Stimulated activated CD4-positive, alpha-beta T cell treated with anti-CD3 and anti-CD28 coated beads, Interleukin-15, amount 100 ng/mL, for 24 hours (primary cell): ENCODE data around the gene COL4A2.

ENCODE experiments used
- DNase-seq: peaks from one replicate; pipeline ENCODE4 v3.0.0-alpha.2; 2020

COL4A2 gene

GRCh38 chr13:110291286-110291685, 15.8 kb upstream of the COL4A2 start:
- DNase-seq: no peak

- DNase-seq: no peak
Measured at GRCh38 chr13:110293037-110293436, 14.0 kb upstream of the COL4A2 start.

DNA sequence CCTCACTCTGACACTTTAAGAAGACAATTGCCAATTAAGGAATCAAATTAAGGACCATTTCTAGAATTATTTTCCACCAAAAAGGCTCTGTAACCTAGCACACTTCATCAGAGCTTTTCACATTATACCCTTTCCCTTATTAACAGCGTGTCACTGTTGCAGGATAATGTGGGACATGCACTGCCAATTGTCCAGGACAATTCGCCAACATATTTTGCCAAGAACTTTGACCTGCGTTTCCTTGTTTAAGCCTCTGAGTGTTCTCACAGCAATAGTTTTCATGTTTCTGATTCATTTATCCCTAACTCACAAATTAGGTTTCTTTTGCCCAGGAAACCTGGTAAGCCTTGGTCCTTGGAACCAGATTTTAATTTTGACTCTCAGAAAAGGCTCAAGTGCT, 13.4 kb upstream of the COL4A2 start:
- DNase-seq: no peak

DNA sequence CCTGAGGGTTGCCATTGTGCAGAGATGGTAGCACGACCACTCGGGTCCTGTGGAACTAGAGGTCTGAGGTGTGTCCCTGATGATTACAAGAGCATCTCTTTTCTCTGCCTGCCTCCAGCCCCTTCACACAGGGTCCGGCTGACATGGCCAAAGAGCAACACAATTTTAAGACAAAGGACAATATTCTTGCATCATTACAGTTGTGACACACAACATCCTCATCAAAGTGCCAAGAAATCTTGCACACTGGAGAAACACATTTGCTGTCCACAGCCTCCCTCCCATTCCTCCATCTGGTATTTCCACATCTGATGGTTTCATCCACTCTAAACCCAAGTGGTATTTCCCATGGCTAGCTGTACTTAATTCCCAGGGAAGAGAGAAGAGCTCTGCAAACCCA, 12.9 kb upstream of the COL4A2 start:
- DNase-seq: no peak

GRCh38 chr13:110294622-110295021, 12.5 kb upstream of the COL4A2 start:
- DNase-seq: no peak

DNA sequence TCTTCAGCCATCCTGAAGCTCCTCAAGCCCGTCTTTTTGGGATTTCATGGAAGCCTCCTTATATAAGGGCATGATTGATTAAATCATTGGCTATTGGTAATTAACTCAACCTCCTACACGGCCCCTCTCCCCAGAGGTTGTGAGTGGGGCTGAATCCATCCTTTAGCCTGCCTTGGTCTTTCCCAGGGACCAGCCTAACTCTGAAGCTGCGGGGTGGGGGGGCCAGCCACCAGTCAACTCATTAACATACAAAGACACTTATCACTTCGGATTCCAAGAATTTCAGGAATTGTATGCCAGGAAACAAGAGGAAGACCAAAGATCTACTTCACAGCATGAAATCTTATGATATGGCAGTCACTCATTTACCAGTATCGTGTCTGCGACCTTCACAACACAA, 10.1 kb upstream of the COL4A2 start:
- no peak for DNase-seq

DNA sequence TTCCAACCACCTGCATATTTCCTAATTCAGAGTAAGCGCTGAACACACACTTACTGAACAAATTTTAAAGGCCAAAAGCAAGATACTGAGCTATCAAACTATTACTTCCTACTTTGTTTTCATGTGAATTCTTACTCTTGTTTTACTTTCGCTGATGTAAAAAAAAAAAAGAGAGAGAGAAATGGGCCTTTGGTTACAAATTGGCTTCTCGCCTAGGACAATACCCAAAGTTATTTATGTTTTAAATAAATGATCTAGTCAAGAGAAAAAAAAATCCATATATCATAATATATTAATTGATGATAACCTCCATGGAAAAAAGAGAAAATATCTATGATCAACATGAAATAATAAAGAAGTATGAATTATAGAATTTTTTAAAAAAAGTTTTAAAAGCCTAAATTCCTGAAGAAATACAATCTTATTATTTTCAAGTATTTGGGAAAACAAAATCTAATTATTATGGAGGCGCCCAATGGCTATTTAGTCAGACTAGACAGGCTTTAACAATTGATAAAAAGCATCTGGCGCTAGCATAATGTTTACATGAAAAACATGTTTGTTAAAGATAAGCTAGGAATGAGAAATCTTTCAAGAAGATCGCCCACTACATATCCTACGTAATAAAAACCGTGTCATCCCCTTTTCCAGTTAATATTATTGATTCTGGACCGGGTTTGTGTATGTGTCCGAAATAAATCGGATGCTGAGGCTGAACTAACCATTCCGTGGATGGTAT, 9.1 kb upstream of the COL4A2 start:
- no peak for DNase-seq

- peak; percentile 67 for DNase-seq
Measured at GRCh38 chr13:110298505-110299282, 8.4 kb upstream of the COL4A2 start.

DNA sequence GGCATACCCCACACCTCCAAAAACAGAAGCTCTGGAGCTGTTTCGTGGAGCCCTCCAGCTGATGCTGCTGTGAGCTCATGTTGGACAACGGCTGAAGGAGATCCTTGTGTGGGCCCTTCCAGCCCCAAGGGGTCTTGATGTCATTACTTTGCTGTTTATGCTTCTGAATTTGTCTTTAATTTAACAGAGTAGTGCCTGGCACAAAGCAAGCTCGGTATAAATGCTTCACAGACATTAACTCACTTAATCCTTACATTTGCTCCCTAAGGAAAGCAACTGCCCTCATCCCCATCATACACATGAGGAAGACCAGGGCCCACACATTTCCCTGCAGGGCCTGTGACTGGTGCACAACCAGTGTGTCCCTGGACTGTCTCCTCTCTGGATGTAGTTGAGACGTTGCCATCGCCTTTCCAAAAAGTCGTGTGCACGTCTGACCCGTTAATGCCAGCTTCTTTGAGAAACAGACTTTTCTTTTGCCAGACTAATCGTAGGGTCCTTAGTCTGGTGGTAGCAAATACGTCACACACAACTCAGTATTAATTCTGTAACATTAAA, 7.7 kb upstream of the COL4A2 start:
- DNase-seq: no peak

GRCh38 chr13:110300090-110300815, 6.8 kb upstream of the COL4A2 start:
- DNase-seq: no peak

- DNase-seq: no peak
Measured at GRCh38 chr13:110301083-110301482, 6.0 kb upstream of the COL4A2 start.

DNA sequence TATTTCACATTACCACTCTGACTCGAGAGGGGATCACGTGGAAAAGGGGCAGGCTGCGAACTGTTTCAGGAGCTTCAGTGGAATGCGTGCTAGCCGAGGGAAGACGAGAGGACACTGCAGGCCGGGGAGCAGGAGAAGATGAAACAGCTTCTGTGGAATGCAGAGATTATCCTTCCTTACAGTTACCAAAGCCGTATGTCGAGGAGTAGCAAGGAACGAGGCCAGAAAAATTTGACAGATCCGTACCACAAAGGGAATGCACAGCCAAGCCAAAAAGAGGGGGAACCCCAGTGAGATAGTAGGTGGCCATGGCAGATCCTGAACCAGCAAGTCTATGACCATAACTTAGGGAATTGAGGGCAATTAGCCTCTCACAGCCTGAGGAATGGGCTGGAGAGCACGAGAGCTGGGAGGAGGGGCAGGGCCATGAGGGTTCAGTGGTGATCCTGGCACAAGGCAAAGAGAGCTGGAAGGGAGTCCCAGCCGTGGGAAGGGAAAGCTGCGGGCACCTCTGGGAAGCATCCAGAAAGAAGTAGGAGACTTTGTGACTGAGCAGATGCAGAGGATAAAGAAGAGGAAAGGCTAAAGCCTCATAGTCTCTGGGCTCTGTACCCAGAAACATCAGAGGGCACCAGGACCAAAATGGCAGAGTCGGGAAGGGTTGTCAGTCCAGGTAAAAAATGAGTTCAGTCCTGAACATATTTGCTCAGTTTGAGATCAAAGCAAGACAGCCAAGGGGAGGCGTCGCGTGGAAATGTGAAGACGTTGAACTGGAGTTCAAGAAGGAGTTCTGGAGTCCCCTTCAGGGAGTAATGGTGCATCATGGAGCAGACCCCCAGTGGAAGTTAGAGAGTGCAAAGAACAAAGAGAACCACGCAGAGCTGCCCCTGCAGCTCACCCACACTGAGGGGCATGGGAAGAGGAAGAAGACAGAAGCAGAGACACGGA, 5.2 kb upstream of the COL4A2 start:
- no peak for DNase-seq

- DNase-seq: no peak
Measured at GRCh38 chr13:110302997-110303396, 4.1 kb upstream of the COL4A2 start.

- DNase-seq: no peak
Measured at GRCh38 chr13:110303644-110304043, 3.4 kb upstream of the COL4A2 start.

DNA sequence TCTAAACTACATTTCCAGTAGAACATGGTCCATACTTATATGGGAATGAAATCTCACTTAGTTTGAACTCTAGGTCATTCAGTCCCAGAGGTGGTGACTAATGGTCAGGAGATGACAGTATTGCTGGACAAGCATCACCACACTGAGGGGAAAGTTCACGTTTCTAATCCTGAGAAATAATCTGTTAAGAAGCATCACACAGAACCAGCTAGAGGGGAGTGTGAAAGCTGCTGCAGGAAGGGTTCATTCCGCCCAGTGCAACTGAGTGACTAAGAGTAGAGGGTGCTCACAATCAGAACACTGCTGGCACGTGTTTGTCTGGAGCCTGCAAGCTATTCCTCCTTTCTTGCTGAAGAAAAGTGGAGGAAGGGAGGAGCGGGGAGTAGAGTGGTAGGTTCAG, 2.8 kb upstream of the COL4A2 start:
- no peak for DNase-seq

- no peak for DNase-seq
Measured at GRCh38 chr13:110305001-110305400, 2.1 kb upstream of the COL4A2 start.

- DNase-seq: no peak
Measured at GRCh38 chr13:110305544-110305943, 1.5 kb upstream of the COL4A2 start.

DNA sequence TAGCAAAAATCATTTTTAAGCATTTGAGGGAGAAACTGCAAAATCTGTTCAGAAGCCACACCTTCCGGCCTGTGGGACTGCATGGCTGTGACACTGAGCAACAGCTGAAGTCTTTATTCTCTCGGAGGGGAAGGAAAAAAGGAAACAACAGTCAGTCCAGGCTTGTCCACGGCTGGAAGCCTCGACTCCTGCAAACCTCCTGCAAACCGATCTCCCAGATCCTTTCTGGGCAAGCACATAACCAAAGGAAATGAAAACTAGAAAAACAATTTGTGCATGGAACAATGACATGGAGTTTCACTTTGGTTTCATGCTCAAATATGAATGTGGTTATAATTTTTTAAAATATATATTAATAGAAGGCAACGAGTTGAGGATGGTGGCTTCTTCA, 1.1 kb upstream of the COL4A2 start:
- DNase-seq: no peak

GRCh38 chr13:110306340-110306959, 634 bp upstream of the COL4A2 start:
- DNase-seq: no peak

DNA sequence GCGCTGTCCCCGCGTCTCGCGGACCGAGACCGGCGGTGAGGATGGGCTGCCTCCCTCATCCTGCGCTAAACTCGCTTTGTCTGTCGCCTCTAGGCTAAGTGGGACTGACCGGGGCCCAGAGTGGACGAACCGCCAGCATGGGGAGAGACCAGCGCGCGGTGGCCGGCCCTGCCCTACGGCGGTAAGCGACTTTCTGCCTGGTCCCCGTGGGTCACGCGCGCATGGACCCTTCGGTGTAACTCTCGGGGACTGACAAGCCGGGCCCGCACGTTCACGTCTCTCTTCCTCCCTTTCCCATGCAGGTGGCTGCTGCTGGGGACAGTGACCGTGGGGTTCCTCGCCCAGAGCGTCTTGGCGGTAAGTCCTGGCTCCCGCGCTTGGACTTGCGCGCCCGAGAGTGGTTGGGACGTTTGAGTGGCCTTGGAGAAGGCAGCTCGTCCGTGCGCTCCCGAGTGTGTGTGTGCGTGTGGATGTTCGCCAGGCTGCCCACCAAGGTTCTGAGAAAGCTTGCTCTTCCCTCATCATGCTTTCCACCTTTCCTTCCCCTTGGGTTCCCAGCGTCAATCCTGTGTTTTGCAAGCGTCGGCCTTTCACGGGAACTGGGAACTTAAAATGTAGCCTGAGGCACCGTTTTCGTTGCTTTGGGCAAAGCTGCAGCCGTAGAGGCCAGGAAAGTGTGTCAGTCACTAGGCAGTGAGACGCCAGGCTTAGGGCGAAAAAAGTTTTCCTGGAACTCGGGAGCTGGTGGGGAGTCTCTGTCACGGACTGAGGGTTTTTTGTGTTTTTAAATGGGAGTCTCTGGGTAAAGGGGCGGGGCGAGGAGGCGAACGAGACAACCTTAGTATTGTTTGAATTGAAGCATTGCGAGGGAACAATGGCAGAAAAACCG, 927 bp downstream of the COL4A2 start:
- DNase-seq: no peak
